ENCODE results near the gene HS6ST1. TPM values are rescaled to one million over a fixed set of nuclear protein-coding genes. Genes with fewer than 3 reads are reported as not detected.

HS6ST1 gene
- total RNA-seq, 2 donors from 2014 or later: 2.9 to 14.5 TPM

DNA sequence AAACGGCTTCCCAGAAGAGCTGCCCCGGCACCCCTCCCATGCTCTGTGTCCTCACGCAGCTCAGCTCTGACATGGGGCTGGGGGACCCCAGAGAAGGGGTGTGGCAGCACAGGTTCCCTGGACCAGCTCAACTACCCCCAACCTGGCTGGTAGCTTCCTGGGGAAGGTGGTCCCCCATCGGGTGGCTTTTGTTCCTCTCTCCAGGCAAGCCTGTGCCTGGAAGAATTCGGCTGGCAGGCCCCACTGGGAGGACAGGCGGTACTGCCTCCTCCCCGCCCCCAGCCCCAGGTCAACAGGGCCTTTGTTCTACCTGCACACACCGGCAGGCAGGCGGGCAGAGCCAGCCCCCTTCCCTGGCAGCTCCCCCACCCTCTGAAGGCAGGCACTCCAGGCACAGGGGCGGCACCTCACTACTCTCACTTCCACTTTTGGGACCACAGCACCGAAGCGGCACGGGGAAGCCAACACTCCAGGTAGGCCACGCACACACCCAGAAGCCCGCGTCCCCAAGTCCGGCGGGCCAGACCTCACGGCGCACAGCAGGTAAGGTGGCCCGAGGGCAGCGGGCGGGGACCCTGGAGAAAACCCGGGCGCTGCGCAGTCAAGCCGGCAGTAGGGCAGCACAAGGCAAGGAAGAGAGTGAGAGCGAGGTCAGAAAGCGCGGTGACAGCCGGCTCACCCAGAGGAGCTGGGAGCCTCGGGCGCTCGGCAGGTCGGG is 1.3 kb downstream of the HS6ST1 start:
- H3K9me3 Mint-ChIP-seq: no peaks in the 10 kb centered on the region
- ATAC-seq (peak in 1 of 2 donors; percentile 27), DNase-seq (ENCODE audit: low spot score in 2 of 2) (peak in 1 of 2 donors; percentile 58)
- H3K36me3 Mint-ChIP-seq: no peaks in the 10 kb centered on the region
- H3K27ac Mint-ChIP-seq: peak overlapping the region; percentile 60 to 73

DNA sequence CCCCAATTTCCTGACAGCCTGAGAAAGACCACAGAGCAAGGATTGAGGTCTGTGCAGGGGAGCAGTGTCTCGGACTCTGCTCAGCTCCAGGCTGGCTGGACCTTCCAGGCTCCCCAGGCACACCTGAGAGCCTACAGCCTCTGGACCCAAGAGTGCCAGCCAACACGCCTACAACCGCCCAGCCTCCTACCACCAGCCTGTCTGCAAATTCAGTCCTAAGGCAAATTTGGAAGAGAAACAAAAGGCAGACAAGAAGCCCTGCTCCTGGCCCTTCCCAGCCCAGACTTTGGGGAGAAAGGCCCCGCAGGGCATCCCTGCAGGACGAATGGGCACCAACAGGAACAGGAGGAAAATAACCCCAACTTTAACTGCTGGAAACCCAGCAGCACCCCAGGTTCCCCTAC is 1.9 kb downstream of the HS6ST1 start:
- H3K36me3 Mint-ChIP-seq: no peaks in the 10 kb centered on the region
- no peak for ATAC-seq
- H3K27ac Mint-ChIP-seq: peak overlapping the region in 1 of 2 donors; percentile 65
- DNase-seq (ENCODE audit: low spot score in 2 of 2): no peak
- no peaks in the 10 kb centered on the region for H3K9me3 Mint-ChIP-seq

DNA sequence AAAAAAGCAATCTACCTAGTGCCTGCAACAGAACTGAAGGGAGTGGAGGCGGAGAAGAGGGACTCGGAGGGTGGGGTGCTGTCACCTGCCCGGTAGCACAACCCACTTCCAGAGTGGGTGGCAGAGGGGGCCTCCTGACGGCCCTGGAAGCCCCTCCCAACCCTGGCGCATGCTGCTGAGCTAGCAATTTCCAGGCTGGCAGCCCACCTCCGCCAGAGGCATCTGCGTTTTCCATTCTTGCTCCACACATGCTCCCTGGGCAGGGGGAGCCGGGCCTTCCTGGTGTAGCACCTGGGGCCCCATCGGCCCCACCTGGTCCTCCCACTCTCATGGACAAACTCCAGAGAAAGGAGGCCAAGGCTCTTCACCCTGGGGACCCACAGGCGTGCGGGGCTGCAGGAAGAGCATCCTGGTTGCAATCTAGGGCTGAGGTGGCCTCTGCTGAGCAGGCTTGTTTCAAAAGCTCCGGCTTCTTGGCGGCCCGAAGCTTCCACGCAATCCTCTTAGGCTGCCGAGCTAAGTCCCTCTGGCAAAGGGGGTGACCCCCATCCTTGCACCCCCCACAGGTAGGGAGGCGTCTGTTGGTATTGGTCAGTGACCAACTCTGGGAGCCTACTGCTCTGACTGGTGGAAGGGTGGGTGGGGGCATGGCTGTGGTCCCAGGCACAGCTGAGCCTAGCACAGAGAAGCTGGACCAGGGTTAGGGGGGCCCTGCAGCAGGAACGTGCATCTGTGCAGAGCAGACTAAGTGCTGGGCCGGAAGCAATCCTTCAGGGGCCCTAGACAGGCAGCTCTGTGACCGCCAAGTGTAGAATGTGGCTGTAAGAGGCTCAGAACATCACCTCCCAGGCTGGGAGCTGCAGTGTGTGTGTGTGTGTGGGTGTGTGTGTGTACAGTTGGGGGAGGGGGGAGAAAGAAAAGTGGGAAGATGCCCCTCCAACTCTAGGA is 2.6 kb downstream of the HS6ST1 start:
- no peak for ATAC-seq
- H3K27ac Mint-ChIP-seq: peak overlapping the region in 1 of 2 donors; percentile 65
- H3K36me3 Mint-ChIP-seq: no peaks in the 10 kb centered on the region
- DNase-seq (ENCODE audit: low spot score in 2 of 2): peak in 1 of 2 donors; percentile 55
- H3K9me3 Mint-ChIP-seq: no peaks in the 10 kb centered on the region

DNA sequence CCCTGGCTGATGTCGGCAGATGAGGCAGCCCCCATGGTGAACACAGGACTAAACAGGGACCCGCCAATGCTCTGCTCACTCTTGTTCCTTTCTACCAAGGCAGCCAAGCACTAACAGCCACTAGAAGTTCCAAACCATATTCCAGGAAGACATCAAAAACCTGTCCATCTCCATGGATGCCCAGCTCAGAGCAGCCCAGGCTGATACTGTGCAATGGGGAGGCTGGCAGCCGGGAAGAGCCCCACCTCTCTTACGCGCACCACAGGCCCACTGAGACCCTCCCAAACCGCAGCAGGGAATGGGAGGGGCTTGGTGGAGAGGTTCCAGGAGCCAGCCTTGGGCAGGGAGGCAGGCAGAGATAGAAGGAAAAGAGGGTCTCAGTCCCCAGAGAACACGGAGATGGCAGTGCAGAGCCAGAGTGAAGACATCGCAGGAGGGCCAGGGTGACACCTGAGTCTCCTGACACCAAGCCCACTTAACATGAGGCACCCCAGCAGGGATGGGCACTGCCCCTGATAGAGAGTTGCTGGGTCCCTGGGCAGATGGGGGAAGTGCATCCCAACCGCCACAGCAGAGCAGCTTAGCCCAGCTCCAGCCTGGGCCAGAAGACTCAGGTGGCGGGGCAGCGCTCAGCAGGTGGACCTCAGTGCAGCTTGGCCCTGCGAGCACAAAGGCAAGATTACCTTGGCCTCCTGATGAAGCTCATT is 3.4 kb downstream of the HS6ST1 start:
- H3K9me3 Mint-ChIP-seq: no peaks in the 10 kb centered on the region
- no peaks in the 10 kb centered on the region for H3K36me3 Mint-ChIP-seq
- peak in 1 of 2 donors; percentile 53 for DNase-seq (ENCODE audit: low spot score in 2 of 2)
- ATAC-seq: no peak
- no peak overlapping the region for H3K27ac Mint-ChIP-seq

DNA sequence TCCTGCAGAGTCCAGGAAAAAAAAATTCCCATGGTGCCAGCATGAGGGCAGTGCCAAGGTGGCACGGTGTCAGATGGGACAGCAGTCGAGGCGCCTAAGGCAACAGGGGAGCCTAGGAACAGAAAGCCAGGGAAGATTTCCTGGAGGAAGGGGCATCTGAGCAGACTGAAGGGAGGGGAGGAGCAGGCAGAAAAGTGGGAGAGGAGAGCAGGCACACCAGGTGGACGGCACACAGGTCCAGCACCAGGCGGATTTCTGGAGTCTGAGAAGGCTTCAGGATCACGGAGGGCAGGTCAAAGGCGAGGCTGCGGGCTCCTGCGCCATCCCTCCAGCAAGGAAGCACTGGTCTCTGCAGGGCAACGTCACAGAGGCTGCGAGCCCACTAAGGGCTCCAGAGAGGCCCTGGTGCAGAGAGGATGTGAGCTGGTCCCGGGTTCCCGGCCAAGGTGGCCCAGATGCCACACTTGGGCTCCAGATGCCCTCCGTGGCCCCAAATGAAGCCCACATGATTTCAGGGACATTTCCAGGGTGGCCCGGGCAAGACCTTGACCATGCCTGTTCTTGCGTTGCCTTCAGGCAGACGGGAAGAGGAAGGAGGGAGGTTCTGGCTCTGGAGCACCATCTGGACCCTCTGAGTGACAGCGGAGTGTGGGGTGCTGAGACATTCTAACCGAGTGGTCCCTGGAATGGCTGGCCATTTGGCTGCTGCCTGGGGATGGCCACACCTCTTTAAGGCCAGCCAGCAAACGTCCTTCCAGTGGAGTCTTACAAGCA is 4.1 kb downstream of the HS6ST1 start:
- no peaks in the 10 kb centered on the region for H3K9me3 Mint-ChIP-seq
- DNase-seq (ENCODE audit: low spot score in 2 of 2) (peak in 1 of 2 donors; percentile 54), ATAC-seq (no peak)
- H3K36me3 Mint-ChIP-seq: no peaks in the 10 kb centered on the region
- peak overlapping the region in 1 of 2 donors; percentile 82 for H3K27ac Mint-ChIP-seq

DNA sequence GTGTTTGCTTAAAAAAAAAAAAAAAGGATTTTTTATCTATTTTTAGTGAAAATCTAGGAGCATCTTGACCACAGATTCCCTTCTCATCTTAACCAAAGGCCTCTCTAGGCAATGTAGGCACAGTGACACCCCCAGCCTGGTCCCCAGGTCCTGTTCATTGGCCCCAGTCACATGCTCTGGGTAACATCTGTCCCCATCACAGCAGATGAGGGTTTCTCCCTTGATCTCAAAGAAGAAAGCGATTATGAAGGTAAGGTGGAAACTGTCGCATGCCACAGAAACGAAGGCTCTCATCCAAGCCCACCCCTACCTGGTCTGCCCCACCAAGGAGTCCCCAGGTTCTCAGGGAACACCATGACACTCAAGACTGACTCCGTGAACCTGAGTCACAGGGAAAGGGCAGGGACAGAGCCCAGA is 4.7 kb downstream of the HS6ST1 start:
- no peak for ATAC-seq
- no peaks in the 10 kb centered on the region for H3K36me3 Mint-ChIP-seq
- H3K9me3 Mint-ChIP-seq: no peaks in the 10 kb centered on the region
- no peak overlapping the region for H3K27ac Mint-ChIP-seq
- DNase-seq (ENCODE audit: low spot score in 2 of 2): no peak

DNA sequence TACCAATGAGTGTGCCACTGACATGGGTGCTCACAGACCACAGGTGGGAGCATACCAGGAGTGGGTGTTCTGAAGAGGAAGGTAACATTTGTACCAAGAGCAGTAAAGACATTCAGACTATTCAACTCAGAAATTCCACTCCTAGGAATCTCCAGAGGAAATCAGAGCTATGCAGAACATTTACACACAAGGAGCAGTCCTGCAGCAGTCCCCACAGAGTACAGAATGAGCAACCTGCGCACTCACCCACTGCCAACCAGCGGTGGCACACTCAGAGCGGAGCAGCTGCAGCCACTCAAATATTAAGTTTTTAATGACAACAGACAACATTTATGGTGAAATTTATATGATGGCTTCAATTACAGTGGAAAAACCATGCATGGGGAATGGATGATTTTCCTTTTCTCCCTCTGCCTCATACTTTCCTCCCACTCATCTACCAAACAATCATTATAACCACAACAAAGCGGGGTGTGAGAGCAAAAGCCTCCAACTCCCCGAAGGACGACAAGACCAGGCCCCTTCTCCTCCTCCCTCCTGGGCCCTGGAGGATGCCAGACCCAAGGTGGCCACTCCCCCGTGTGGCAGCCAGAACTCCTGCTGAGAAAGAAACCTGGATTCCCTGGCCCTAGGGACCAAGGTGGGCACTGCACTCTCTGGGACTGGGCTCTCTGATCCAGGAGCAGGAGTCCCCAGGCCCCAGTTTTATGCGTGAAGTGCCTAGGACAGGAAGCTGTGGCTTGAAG is 5.4 kb downstream of the HS6ST1 start:
- peak; percentile 21 for ATAC-seq
- no peaks in the 10 kb centered on the region for H3K36me3 Mint-ChIP-seq
- DNase-seq (ENCODE audit: low spot score in 2 of 2): peak in 1 of 2 donors; percentile 41
- H3K9me3 Mint-ChIP-seq: no peaks in the 10 kb centered on the region
- H3K27ac Mint-ChIP-seq: no peak overlapping the region

DNA sequence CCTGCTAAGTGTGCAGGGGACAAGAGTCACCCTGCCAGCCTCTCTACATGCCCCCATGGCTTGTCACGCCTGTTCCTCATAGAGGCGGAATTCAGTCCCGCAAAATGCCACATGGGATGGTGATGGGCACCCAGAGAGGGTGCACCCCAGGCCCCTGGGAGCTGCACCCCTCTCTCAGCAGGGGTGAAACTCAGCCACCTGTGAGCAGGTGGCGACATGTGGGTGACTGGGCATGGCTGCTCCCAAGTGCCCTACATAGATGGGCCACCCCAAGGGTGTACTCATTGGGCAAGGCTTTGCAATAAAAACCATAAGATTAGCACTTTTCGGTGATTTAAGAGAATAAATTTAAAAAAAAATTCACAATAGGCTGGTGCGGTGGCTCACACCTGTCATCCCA is 6.3 kb downstream of the HS6ST1 start:
- DNase-seq (ENCODE audit: low spot score in 2 of 2) (peak in 1 of 2 donors; percentile 42), ATAC-seq (no peak)
- Mint-ChIP-seq H3K36me3 (no peaks in the 10 kb centered on the region), H3K9me3 (no peaks in the 10 kb centered on the region), H3K27ac (no peak overlapping the region)

DNA sequence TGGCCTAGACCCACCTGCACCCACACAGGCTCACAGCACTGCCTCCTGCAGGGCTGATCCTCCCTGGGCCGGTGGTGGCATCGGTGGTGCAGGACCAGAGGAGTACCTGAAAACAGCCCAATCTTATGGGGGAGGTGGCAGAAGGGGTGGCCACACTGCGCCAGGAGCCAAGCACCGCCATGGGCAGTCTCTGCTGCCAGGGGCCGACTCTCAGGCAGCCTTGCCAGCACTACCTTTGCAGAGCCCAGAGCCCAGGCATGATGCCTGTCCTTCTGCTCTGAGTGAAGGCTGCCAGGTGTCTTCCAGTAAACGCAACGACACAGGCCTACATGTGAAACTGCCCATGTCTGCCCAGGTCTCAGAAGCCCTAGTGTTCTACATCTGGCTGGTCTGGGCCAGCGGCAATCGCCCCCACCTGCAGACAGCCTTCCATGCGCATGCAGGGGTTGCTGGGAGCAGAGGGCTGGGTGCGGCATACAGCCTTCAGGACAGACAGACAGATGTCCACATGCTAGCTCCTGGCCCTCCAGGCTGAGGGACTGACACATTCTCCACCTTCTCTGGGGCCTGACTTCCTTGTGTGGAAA is 6.8 kb downstream of the HS6ST1 start:
- DNase-seq (ENCODE audit: low spot score in 2 of 2) (peak in 1 of 2 donors; percentile 53), ATAC-seq (no peak)
- H3K36me3 Mint-ChIP-seq: no peaks in the 10 kb centered on the region
- no peaks in the 10 kb centered on the region for H3K9me3 Mint-ChIP-seq
- no peak overlapping the region for H3K27ac Mint-ChIP-seq

DNA sequence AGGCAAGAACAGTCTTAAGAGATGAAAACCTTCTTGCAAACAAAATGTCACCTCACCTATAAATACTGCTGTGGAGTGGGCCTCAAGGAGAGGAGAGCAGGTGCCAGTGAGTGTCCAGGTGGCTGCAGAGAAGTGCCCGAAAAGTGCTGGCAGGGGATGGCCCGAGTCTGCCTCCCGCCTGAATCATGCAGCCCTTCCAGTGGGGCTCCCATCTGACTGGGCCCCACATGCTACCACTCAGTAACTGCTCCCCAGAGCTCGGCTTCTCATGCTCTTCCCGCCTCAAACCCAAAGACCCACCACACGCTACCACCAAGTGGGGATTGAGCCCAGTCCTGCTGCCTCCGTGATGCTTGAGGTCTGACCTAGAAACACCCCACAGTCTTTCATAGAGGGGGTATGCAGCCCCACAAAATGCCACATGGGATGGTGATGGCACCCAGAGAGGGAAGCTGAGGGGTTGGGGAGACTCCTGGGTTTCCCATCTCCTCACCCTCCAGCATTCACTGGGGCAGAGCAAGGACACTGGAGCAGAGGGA is 7.4 kb downstream of the HS6ST1 start:
- H3K9me3 Mint-ChIP-seq: no peaks in the 10 kb centered on the region

DNA sequence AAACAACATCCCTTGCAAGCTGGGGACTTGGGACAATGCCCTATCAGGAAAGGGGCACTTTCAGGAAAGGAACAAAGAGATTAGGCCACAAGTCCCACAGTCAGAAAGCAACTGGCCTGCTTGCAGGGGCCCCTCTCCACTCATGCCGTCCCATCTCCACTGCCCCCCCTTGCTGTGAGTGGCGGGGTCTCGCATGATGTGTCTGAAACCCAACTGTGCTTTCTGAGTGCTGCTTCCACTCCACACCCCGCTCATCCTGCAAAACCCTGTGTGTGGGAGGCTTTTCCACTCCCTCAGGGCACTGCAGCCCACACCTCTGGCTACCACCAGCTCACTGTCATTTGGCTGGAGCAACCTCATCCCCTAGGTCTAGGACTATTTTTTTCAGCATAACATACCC is 7.9 kb downstream of the HS6ST1 start:
- H3K36me3 Mint-ChIP-seq: no peaks in the 10 kb centered on the region
- DNase-seq (ENCODE audit: low spot score in 2 of 2) (peak in 1 of 2 donors; percentile 31), ATAC-seq (no peak)
- H3K27ac Mint-ChIP-seq: peak overlapping the region in 1 of 2 donors; percentile 63
- H3K9me3 Mint-ChIP-seq: no peaks in the 10 kb centered on the region

More for the DNA sequence above, 7.4 kb downstream of the HS6ST1 start:
- DNase-seq (ENCODE audit: low spot score in 2 of 2) (peak in 1 of 2 donors; percentile 47), ATAC-seq (no peak)
- Mint-ChIP-seq H3K27ac (no peak overlapping the region), H3K36me3 (no peaks in the 10 kb centered on the region)

DNA sequence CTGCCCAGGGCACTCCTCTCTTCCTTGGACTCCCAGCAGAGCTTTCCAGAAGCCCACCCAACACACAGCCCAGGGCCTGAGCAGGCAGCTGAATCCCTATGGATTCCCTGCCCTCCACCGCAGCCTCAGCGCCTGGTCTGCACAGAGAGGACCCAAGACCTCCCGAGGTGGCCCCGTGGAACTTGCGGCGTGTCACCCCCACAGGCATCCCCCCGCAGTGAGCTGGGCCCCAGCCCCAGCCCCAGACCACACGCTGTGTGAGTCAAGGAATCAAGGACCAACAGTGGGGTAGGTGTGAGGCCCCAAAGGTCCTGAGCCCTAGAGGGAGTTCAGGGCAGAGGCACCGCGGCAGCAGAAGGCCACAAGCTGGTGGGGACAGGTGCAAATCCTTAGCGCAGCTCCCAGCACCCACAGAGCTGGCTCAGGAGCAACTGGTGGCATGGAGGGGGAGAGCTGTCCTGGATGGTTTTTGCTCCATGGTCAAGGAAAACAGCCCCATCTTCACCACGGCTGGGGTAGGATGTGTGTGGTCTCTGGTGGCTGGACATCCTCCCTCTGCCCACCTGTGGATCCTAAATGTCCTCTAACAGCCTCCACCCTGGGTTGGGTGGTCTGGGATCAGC is 8.5 kb downstream of the HS6ST1 start:
- Mint-ChIP-seq H3K27ac (no peak overlapping the region), H3K9me3 (no peaks in the 10 kb centered on the region), H3K36me3 (no peaks in the 10 kb centered on the region)
- no peak for ATAC-seq
- peak in 1 of 2 donors; percentile 47 for DNase-seq (ENCODE audit: low spot score in 2 of 2)

DNA sequence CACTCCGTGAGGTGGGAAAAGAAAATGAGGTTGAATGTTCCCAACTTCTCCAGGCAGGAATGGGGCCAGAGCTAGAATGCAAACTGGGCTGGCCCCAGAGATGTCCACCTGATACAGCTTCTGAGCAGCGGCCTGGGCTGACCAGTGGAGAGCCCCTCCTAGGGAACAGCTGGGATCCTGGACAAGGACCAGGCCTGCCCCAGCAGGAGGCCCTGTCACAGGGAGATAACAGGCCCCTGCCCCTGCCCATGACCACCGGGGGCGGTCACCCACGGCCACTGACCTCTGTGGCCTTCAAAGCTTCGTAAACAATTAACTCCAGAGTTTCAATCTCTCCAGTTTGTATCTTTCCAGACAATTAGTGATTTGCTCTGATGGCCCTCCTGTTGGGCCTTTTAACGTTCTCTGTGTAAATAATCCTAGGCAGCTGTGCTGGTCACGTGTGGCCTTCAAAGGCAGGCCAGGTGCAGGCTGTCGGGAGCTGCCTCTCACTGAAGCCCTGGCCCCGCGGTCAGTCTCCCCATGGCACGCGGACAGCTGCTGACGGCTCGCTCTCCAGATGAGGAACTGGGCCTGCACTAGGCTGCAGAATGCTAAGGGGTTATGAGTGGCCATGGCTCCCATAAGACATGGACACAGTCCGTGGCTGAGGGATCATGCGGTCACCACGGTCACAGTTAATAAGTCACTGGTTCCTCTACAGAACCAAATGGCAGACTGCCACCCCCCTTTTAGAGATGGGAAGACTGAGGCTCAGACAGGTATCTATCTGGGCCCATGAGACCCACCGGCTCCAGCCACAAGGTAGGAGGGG is 9.2 kb downstream of the HS6ST1 start:
- H3K27ac Mint-ChIP-seq: no peak overlapping the region
- DNase-seq (ENCODE audit: low spot score in 2 of 2): peak in 1 of 2 donors; percentile 34
- no peaks in the 10 kb centered on the region for H3K9me3 Mint-ChIP-seq
- no peak for ATAC-seq
- H3K36me3 Mint-ChIP-seq: no peaks in the 10 kb centered on the region

DNA sequence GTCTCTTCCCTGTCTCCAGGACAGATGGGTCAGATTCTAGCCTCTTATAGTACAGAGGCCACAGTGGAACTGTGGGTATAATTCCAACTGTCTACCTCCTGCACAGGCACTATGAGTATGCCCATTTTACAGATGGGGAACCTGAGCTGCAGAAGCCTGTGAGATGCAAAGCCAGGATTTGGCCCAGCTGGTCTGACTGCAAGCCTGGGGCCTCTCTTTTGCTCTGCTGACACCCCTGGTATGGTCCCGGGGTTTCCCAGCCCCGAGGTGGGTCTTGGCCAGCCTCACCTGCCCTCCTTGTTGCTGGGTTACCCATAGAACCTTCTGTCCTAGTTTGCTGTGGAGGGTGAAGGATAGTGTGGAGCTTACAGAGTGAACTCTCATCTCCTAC is 9.8 kb downstream of the HS6ST1 start:
- no peaks in the 10 kb centered on the region for H3K36me3 Mint-ChIP-seq
- ATAC-seq: no peak
- no peak overlapping the region for H3K27ac Mint-ChIP-seq
- peak in 1 of 2 donors; percentile 21 for DNase-seq (ENCODE audit: low spot score in 2 of 2)
- H3K9me3 Mint-ChIP-seq: no peaks in the 10 kb centered on the region

All from activated naive CD4-positive, alpha-beta T cell treated with anti-CD3 and anti-CD28 coated beads, Interleukin-2, amount 50 U/mL, for 72 hours (primary cell).